Muscle of leg (tissue), 11 donors: ENCODE measurements around the gene ALKBH5. TPM values are rescaled to one million over a fixed set of nuclear protein-coding genes. Genes with fewer than 3 reads are reported as not detected.

ENCODE experiments used
- DNase-seq: peaks from one replicate; pipeline ENCODE4 v3.0.0; 2013
- H3K27ac ChIP-seq: one replicate; pipeline ENCODE4 v1.5.1; 2013; ENCODE audit warnings: mild to moderate bottlenecking, low read length, control low read depth
- H3K27me3 ChIP-seq: one replicate; pipeline ENCODE4 v1.6.1; 2013; ENCODE audit warnings: low read length; ENCODE audit not compliant: control insufficient read depth, insufficient read depth
- H3K36me3 ChIP-seq: one replicate; pipeline ENCODE4 v1.6.1; 2013; ENCODE audit warnings: low read length; ENCODE audit not compliant: control insufficient read depth, insufficient read depth
- H3K4me1 ChIP-seq: one replicate; pipeline ENCODE4 v1.6.1; 2013; ENCODE audit warnings: low read length; ENCODE audit not compliant: control insufficient read depth, insufficient read depth
- H3K4me3 ChIP-seq: one replicate; pipeline ENCODE4 v1.5.1; 2013; ENCODE audit warnings: low read length, control low read depth
- H3K9me3 ChIP-seq: replicated peaks from 2 replicates; pipeline ENCODE4 v1.6.1; 2013; ENCODE audit warnings: low read depth, low read length; ENCODE audit not compliant: control insufficient read depth
- WGBS: methylation state at CpG from one replicate; pipeline ENCODE4 v1.1.5; 2013; ENCODE audit warnings: missing lambda C conversion rate; ENCODE audit not compliant: insufficient coverage; 5-methylcytosine and 5-hydroxymethylcytosine counted together
- polyA plus RNA-seq, 8 donors: library from polyadenylated mRNA; unstranded; fragments of 120-200 nt; gene quantifications; one replicate each; pipeline versions ENCODE4 v1.2.1 to v1.2.3, GENCODE V29; 2013; ENCODE audit warnings: inconsistent platforms in 1 of 8, low replicate concordance in 1 of 8; ENCODE audit not compliant: insufficient read length in 8 of 8, insufficient read depth in 1 of 8
- total RNA-seq: library from RNA; stranded (reverse); fragments of 120-200 nt; gene quantifications from one replicate; pipeline ENCODE4 v1.2.4, GENCODE V29; 2013

Gene ALKBH5
- total and polyA plus RNA-seq, 9 donors: 56.5 to 72.3 (median 66.7) TPM

DNA sequence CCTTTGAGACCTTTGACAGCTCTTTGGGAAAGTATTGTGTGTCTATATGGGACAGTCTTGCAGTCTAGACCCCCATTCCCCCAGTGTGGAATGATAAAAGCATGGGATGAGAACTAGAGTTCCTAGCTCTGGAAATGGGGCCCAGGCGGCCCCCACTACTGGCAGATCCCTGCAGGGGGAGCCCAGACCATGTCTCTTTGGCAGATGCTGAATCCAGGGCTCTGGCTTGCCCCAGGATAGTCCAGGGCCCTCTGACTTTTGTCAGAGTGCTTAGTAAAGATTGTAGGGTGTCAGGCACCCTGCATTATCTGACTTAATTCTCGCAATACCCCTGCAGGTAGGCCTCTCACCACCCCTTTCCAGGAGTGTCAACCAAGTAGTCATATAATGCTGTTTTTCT is 8.3 kb downstream of the ALKBH5 start:
- DNase-seq: no peak
- no peaks in the 10 kb centered on the region for H3K27me3 ChIP-seq
- H3K9me3 ChIP-seq: no peaks in the 10 kb centered on the region
- H3K4me3 ChIP-seq: no peak overlapping the region
- no peak overlapping the region for H3K27ac ChIP-seq
- H3K4me1 ChIP-seq: peaks cover 39% of the 10 kb centered on the region
- 75% methylated on average over 1 of the region's 2 CpGs for WGBS
- H3K36me3 ChIP-seq: peaks cover 57% of the 10 kb centered on the region

DNA sequence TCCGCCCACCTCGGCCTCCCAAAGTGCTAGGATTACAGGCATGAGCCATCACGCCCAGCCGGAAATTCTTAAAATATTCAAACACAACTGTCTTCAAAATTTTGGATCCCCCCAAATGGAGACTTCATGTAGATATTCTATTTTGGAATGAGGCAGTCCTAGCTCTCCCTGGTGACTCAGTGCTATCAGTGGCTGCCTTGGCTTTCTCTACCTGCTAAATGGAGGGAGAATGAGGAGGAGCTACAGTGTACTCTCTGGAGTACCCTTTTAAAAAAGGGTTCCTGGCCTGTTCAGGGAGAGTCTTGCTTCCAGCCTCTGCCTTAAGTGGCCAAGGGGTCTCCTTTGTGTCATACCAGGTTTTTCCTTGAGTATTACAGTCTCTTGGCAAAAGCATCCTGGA is 10.8 kb downstream of the ALKBH5 start:
- no peak for DNase-seq
- Histone ChIP-seq H3K27ac (no peak overlapping the region), H3K36me3 (peaks cover 64% of the 10 kb centered on the region), H3K27me3 (no peaks in the 10 kb centered on the region), H3K4me1 (peaks cover 23% of the 10 kb centered on the region), H3K9me3 (no peaks in the 10 kb centered on the region), H3K4me3 (no peak overlapping the region)
- no CpG with 5 or more reads among the region's 4 CpGs for WGBS

DNA sequence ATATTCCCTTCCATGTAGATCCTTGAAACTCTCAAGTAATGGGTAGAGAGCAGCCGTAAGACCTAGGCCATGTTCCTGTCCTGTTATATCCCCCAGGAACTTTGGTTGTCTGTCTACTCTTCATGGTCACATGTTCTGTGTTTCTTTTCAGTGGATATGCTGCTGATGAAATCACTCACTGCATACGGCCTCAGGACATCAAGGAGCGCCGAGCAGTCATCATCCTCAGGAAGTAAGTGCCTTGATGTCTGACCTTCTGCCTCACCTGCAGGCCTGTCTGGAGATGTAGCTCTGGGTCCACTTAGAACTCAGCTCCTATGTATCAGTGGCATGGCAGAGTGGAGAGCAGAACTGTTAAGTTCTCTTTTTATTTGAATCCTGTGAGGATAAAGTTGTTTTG is 11.2 kb downstream of the ALKBH5 start:
- DNase-seq: no peak
- no peak overlapping the region for H3K4me3 ChIP-seq
- no peaks in the 10 kb centered on the region for H3K27me3 ChIP-seq
- 95% methylated on average over 4 of the region's 4 CpGs for WGBS
- H3K36me3 ChIP-seq: peaks cover 66% of the 10 kb centered on the region
- H3K9me3 ChIP-seq: no peaks in the 10 kb centered on the region
- no peak overlapping the region for H3K27ac ChIP-seq
- peaks cover 21% of the 10 kb centered on the region for H3K4me1 ChIP-seq

DNA sequence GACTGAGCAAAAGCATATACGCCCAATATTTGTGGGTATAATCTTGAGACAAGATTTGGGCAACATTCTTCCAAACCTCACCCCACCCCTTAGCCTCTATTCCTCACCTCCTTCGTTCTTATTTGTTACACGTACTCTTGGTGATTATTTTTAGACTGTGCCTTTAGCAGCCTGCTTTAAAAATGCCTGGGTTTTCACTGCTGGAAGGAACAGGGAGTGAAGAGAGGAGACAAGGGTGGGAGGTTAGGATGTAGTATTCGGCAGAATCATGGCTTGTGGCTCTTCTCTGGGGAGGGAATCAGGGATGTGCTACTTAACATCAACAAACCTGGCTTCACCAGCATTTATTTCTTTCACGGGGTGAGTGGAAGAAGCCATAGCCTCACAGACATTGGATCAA is 11.6 kb downstream of the ALKBH5 start:
- no CpG with 5 or more reads among the region's 5 CpGs for WGBS
- H3K36me3 ChIP-seq: peaks cover 69% of the 10 kb centered on the region
- H3K4me1 ChIP-seq: peaks cover 17% of the 10 kb centered on the region
- no peak overlapping the region for H3K27ac ChIP-seq
- H3K27me3 ChIP-seq: no peaks in the 10 kb centered on the region
- H3K4me3 ChIP-seq: no peak overlapping the region
- H3K9me3 ChIP-seq: no peaks in the 10 kb centered on the region
- DNase-seq: no peak

DNA sequence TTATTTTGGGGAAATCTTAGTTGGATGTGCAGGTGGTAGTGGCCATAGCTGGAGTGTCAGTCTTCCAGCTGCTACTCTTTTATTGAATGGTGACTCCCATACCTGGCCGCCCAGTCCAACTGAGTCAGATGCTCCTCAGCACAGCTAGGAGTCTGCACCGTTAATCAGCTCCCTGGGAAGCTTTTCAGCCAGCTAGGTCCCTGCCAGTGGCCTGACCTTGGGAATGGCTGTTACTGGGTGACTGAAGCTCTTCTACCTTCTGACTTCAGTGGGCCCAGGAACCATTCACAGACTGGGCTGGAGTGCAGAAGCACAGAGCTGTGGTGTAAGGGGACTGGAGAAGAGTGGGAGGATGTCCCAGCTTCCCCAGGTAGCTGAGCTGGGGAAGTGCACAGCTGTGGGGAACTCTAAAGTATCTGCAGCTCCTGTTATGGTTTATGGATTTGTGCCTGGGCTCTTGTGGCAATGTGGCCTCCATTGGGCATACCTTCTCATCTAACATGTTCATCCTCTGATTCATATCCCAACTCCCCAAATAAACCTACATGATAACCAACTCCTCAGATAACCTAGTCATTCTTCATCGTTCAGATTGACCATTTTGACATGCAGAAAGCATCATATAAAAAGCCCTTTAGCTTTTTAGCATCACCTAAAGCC is 14.0 kb downstream of the ALKBH5 start:
- no peak overlapping the region for H3K27ac ChIP-seq
- no peaks in the 10 kb centered on the region for H3K27me3 ChIP-seq
- DNase-seq: no peak
- no peaks in the 10 kb centered on the region for H3K9me3 ChIP-seq
- WGBS: 95% methylated on average over 3 of the region's 3 CpGs
- peaks cover 78% of the 10 kb centered on the region for H3K36me3 ChIP-seq
- H3K4me3 ChIP-seq: no peak overlapping the region
- no peaks in the 10 kb centered on the region for H3K4me1 ChIP-seq

DNA sequence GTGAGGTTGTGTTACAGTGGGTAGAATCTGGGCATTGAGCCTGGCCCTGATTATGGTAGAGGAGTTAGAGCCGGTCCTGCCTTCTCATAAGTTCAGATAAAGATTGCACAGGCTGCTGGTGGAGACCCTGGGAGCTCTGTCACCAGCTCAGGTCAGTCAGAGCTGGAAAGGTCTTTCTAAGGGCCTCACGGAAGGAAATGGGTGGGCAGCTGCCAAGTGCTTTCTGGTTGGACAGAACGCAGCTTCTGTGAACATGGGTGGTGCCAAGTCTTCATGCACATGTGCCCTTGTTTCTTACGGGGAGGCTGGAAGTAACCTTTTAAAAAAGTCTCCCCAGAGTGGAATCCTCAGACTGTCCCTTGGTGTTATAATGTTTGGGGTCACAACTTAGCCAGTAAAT is 14.9 kb downstream of the ALKBH5 start:
- no peak for DNase-seq
- H3K27me3 ChIP-seq: no peaks in the 10 kb centered on the region
- no peak overlapping the region for H3K4me3 ChIP-seq
- peaks cover 76% of the 10 kb centered on the region for H3K36me3 ChIP-seq
- WGBS: 49% methylated on average over 4 of the region's 4 CpGs
- H3K27ac ChIP-seq: no peak overlapping the region
- H3K4me1 ChIP-seq: no peaks in the 10 kb centered on the region
- no peaks in the 10 kb centered on the region for H3K9me3 ChIP-seq

DNA sequence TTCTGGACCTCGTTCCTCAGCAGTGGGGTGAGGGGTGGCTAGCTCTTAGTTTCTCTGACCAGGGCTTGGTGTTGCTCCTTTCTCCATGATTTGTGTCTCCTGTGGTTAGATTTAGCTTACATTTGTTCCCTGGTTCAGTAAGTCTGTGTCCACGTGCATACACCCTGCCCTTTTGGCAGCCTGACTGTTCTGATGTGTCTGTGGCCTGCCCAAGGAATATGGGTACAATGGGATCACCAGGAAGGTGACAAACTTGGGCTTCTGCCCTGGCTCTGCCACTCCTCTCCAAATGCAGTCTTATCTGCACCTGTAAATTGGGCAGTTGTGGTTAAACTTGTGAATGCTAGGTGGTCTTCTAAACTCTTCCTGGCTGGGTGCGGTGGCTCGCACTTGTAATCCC is 17.5 kb downstream of the ALKBH5 start:
- no peaks in the 10 kb centered on the region for H3K9me3 ChIP-seq
- H3K4me1 ChIP-seq: no peaks in the 10 kb centered on the region
- no peak overlapping the region for H3K27ac ChIP-seq
- no peaks in the 10 kb centered on the region for H3K27me3 ChIP-seq
- 63% methylated on average over 1 of the region's 4 CpGs for WGBS
- DNase-seq: no peak
- H3K4me3 ChIP-seq: no peak overlapping the region
- H3K36me3 ChIP-seq: peaks cover 79% of the 10 kb centered on the region

DNA sequence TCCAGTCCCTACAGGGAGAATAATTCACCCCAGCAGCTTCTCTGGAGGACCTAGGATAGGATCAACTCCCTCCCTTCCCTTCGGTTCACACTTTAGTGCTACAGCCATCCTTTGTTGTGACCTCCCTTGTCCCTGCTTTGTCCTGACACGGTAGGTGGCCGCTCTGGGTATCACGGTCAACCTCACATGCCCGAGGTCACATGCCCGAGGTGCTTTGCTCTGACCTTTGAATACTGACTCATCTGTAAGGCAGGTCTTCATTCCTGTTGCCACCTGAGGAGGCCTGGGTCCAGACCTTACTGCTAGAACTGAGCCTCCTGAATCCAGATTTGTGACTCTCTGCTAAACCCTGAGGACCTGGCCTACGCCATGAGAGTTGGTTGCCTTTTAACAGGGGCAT is 19.7 kb downstream of the ALKBH5 start:
- Histone ChIP-seq H3K4me1 (no peaks in the 10 kb centered on the region), H3K9me3 (no peaks in the 10 kb centered on the region), H3K27me3 (no peaks in the 10 kb centered on the region), H3K27ac (no peak overlapping the region), H3K36me3 (peaks cover 76% of the 10 kb centered on the region), H3K4me3 (no peak overlapping the region)
- DNase-seq: no peak
- 75% methylated on average over 7 of the region's 7 CpGs for WGBS

DNA sequence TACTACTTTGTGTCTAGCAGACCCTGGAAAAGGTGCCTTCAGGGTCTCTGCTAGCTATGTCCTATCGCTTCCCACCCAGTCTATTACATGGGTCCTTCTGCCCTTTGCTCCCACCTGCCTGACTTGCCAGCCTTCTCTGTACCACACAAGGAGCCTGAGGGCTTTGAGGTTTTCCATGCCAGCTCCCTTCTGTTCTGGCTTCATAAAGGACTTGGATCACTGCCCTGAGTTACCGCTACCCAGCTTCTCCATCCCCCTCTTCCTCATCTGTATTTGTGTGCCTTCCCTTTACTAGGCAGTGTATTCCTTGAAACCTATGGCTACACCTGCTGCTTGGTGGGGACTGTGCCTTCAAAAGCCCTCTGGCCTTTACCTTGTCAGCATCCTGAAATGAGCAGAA is 22.2 kb downstream of the ALKBH5 start:
- H3K27me3 ChIP-seq: no peaks in the 10 kb centered on the region
- DNase-seq: no peak
- 96% methylated on average over 2 of the region's 2 CpGs for WGBS
- H3K4me1 ChIP-seq: no peaks in the 10 kb centered on the region
- peaks cover 75% of the 10 kb centered on the region for H3K36me3 ChIP-seq
- H3K4me3 ChIP-seq: no peak overlapping the region
- no peaks in the 10 kb centered on the region for H3K9me3 ChIP-seq
- no peak overlapping the region for H3K27ac ChIP-seq

DNA sequence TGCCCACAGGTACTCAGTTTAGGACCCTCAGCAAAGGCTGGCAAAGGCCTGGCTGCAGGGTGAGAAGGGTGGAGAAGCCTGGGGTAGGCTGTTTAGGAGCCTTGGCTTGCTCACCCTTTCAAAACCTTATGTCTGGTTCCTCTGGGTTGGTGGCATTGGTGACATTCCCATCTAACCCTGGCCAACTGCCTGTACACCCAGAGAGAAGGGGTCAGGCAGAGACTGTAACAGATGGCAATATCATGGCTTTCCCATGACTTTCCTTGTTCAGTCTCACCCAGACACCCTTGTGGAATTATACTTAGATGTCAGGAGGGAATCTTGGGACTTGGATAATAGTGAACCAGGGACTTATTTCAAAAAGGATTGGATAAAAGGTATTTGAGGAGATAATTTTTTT is 23.3 kb downstream of the ALKBH5 start:
- H3K4me1 ChIP-seq: no peaks in the 10 kb centered on the region
- peaks cover 73% of the 10 kb centered on the region for H3K36me3 ChIP-seq
- no peak for DNase-seq
- H3K4me3 ChIP-seq: no peak overlapping the region
- H3K27ac ChIP-seq: no peak overlapping the region
- H3K27me3 ChIP-seq: no peaks in the 10 kb centered on the region
- H3K9me3 ChIP-seq: no peaks in the 10 kb centered on the region

DNA sequence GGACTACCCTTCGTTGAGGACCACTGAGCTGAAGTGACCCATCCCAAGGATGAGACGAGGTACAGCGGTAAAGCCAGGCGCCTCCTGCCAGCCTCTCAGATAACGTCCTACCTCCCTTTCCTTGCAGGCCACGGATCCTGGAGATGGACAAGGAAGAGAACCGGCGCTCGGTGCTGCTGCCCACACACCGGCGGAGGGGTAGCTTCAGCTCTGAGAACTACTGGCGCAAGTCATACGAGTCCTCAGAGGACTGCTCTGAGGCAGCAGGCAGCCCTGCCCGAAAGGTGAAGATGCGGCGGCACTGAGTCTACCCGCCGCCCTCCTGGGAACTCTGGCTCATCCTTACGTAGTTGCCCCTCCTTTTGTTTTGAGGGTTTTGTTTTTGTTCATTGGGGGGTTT is 24.5 kb downstream of the ALKBH5 start:
- Histone ChIP-seq H3K4me1 (no peaks in the 10 kb centered on the region), H3K4me3 (no peak overlapping the region), H3K27me3 (no peaks in the 10 kb centered on the region), H3K9me3 (no peaks in the 10 kb centered on the region), H3K27ac (no peak overlapping the region), H3K36me3 (peaks cover 68% of the 10 kb centered on the region)
- WGBS: 87% methylated on average over 12 of the region's 19 CpGs
- no peak for DNase-seq
